Spleen (tissue), 11 donors: ENCODE measurements around the gene GPR180. TPM values are rescaled to one million over a fixed set of nuclear protein-coding genes. Genes with fewer than 3 reads are reported as not detected.

ENCODE experiments used
- DNase-seq: peaks from one replicate; pipeline ENCODE4 v3.0.0-alpha.2; 2020
- H3K27ac ChIP-seq, 8 donors: fragments of 200-600 bp; sonication (generic) in 7 of 8; 1 replicate in 4 of 8; 2 replicates in 4 of 8; pipeline versions ENCODE4 v1.5.0 to v1.8.0; 2016 to 2021; ENCODE audit warnings: inconsistent platforms in 4 of 8, mild to moderate bottlenecking in 4 of 8, moderate library complexity in 1 of 8
- H3K27me3 ChIP-seq, 7 donors: fragments of 200-600 bp; sonication (generic) in 6 of 7; replicated peaks in 1 of 7; 1 replicate in 4 of 7; 2 replicates in 3 of 7; pipeline versions ENCODE4 v1.5.0 to v1.8.0; 2016 to 2021; ENCODE audit warnings: inconsistent platforms in 3 of 7, mild to moderate bottlenecking in 1 of 7
- H3K36me3 ChIP-seq, 6 donors: fragments of 200-600 bp; sonication (generic) in 5 of 6; 1 replicate in 4 of 6; 2 replicates in 2 of 6; pipeline versions ENCODE4 v1.5.0 to v1.8.0; 2016 to 2021; ENCODE audit warnings: inconsistent platforms in 2 of 6
- H3K4me1 ChIP-seq, 6 donors: fragments of 200-600 bp; sonication (generic) in 5 of 6; 1 replicate in 3 of 6; 2 replicates in 3 of 6; pipeline versions ENCODE4 v1.5.0 to v1.8.0; 2016 to 2021; ENCODE audit warnings: inconsistent platforms in 3 of 6
- H3K4me3 ChIP-seq, 8 donors: fragments of 200-600 bp; sonication (generic) in 7 of 8; 1 replicate in 4 of 8; 2 replicates in 4 of 8; pipeline versions ENCODE4 v1.5.0 to v1.8.0; 2016 to 2021; ENCODE audit warnings: inconsistent platforms in 4 of 8, mild to moderate bottlenecking in 4 of 8, moderate library complexity in 2 of 8
- H3K9me3 ChIP-seq, 8 donors: fragments of 200-600 bp; sonication (generic) in 7 of 8; 1 replicate in 4 of 8; 2 replicates in 4 of 8; pipeline versions ENCODE4 v1.5.0 to v1.8.0; 2016 to 2021; ENCODE audit warnings: inconsistent platforms in 4 of 8
- CTCF ChIP-seq, 11 experiments: fragments of 200-600 bp in 7 of 11; fragments of 450-650 bp in 4 of 11; sonication (generic) in 4 of 11; IDR thresholded peaks in 8 of 11; conservative IDR thresholded peaks in 3 of 11; 1 replicate in 7 of 11; 2 replicates in 4 of 11; pipeline versions ENCODE4 v1.4.0 to v1.8.0; 2016 to 2021; ENCODE audit warnings: antibody characterized with exemption in 11 of 11, inconsistent platforms in 4 of 11, mild to moderate bottlenecking in 1 of 11
- POLR2A ChIP-seq, 3 donors: fragments of 450-650 bp; IDR thresholded peaks; one replicate each; pipeline ENCODE4 v1.5.1; 2017; ENCODE audit warnings: antibody characterized with exemption in 3 of 3, mild to moderate bottlenecking in 1 of 3
- POLR2AphosphoS5 ChIP-seq, 3 donors: sonication (generic); formaldehyde crosslinking; IDR thresholded peaks; one replicate each; pipeline ENCODE4 v1.5.1; 2017; ENCODE audit warnings: antibody characterized with exemption in 3 of 3
- WGBS, 5 donors: extraction: QIAGEN DNeasy Blood & Tissue Kit in 3 of 5; methylation state at CpG; one replicate each; pipeline versions ENCODE4 v1.1.5 to v1.1.7; 2013 to 2018; 5-methylcytosine and 5-hydroxymethylcytosine counted together
- intact Hi-C: fragments of 100-400 bp; cut with DNase I; formaldehyde crosslinking; loops from one replicate; pipeline ENCODE4 v1.15.0; 2023; ENCODE audit warnings: low total_unique reads
- polyA plus RNA-seq, 3 donors: library from polyadenylated mRNA; stranded (reverse); fragments of 200-250 nt; gene quantifications; one replicate each; pipeline ENCODE4 v1.2.1, GENCODE V29; 2013
- total RNA-seq, 7 donors: library from RNA; depleted of rRNA in 3 of 7; stranded (reverse); fragments of >200 nt in 3 of 7; fragmentation: NEBNext Ultra II Directional in 4 of 7; extraction: Animal tissue kit (Norgen Biotek cat#: 25700) in 4 of 7; gene quantifications; one replicate each; pipeline versions ENCODE4 v1.1.0 to v1.2.1, GENCODE V29; 2016 to 2021
- donor health status: healthy with polysubstance abuse.
- donor health status: DM: no; HTN: no; CAD: no; lungs with moderate emphysema.
- donor health status: DM: no; HTN: no; CAD: no.
- donor health status: Bipolar disorder and iron deficiency.
- donor health status: healthy.
- donor health status: DM: no; HTN: no; CAD: no.
- donor health status: DM: yes; HTN: yes; CAD: no.

Gene GPR180
- total and polyA plus RNA-seq, 10 donors = 1.2 to 8.6 (median 4.2) TPM

- Histone ChIP-seq H3K9me3 (no peaks in the 10 kb centered on the region), H3K4me3 (no peak overlapping the region), H3K4me1 (no peaks in the 10 kb centered on the region), H3K27ac (no peak overlapping the region), H3K36me3 (peaks cover 0 to 12% (median 0%) of the 10 kb centered on the region in 6 donors), H3K27me3 (no peaks in the 10 kb centered on the region)
- DNase-seq = no peak
- 71 to 82% (median 81%) methylated on average over 6 of the region's 6 CpGs for WGBS, 5 donors
- intact Hi-C loops = no loop called here
- TF ChIP-seq POLR2AphosphoS5 (IDR thresholded peaks at IDR 0.05) (no peak), CTCF (IDR thresholded peaks at IDR 0.05 in 8 of 11, conservative IDR thresholded peaks at IDR 0.05 in 3 of 11) (no peak), POLR2A (IDR thresholded peaks at IDR 0.05) (no peak)
These were observed 42.3 kb upstream of the GPR180 start for GRCh38 chr13:94559222-94559795.

DNA sequence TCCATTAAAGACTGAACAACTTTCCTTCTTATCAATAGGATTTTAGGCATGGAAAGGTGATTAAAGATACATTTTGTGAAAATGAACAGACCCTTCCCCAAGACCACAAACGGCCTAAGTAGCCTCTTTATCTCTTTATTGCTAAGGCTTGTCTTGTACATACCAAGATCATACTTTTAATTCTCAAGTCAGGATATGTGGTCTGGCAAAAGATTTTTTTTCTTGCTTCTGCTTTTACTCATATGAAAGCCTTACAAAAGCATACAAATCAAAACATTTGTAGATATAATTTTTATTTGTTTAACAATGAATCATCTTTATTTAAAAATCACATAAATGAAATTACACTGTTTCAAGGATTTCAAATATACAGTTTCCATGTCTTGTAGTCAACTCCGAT, 41.5 kb upstream of the GPR180 start:
- DNase-seq = no peak
- Histone ChIP-seq H3K9me3 (no peaks in the 10 kb centered on the region), H3K36me3 (peaks cover 0 to 12% (median 0%) of the 10 kb centered on the region in 6 donors), H3K27ac (no peak overlapping the region), H3K27me3 (no peaks in the 10 kb centered on the region), H3K4me3 (no peak overlapping the region), H3K4me1 (no peaks in the 10 kb centered on the region)
- TF ChIP-seq CTCF (IDR thresholded peaks at IDR 0.05 in 8 of 11, conservative IDR thresholded peaks at IDR 0.05 in 3 of 11) = no peak
- no peak for TF ChIP-seq POLR2AphosphoS5 (IDR thresholded peaks at IDR 0.05)
- no peak for TF ChIP-seq POLR2A (IDR thresholded peaks at IDR 0.05)
- 66 to 86% (median 76%) methylated on average over 2 of the region's 2 CpGs for WGBS, 5 donors
- intact Hi-C loops = no loop called here

DNA sequence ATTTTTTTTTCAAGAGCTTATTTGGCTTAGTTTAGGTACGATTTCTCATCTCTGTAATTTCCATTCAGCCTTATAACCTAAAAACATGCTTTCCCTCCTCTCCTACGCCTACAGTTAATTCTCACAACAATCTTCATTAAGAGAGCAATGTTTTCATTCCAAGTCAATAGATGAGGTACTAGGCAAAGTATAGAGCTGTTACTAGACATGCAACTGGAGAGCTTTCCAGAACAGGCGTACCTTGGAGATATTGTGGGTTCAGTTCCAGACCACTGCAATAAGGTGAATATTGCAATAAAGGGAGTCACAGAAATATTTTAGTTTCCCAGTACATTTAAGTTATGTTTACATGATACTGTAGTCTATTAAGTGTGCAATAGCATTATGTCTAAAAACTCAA, 40.5 kb upstream of the GPR180 start:
- Histone ChIP-seq H3K4me1 (no peaks in the 10 kb centered on the region), H3K27ac (no peak overlapping the region), H3K4me3 (no peak overlapping the region), H3K36me3 (peaks cover 0 to 12% (median 0%) of the 10 kb centered on the region in 6 donors), H3K9me3 (no peaks in the 10 kb centered on the region), H3K27me3 (no peaks in the 10 kb centered on the region)
- 91 to 95% (median 94%) methylated on average over 3 of the region's 3 CpGs for WGBS, 5 donors
- no peak for DNase-seq
- intact Hi-C loops = no loop called here
- TF ChIP-seq POLR2AphosphoS5 (IDR thresholded peaks at IDR 0.05) = no peak

DNA sequence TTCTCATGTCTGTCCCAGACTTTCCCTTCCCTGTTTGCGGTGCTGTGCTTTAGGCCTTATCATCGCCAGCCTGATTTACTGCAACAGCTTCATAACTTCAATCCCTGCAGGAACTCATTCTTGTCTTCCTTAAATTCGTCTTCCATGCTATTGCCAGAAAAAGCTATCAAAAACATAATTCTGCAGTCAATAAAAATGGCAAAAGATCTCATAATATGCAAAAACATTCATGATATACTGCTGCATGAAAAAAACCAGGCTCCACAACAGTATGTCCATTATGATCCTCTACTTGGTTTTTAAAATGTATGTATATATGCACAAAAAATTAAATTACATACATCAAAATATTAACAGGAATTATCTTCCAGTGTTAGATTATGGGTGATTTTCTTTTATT, 34.1 kb upstream of the GPR180 start:
- DNase-seq = no peak
- Histone ChIP-seq H3K4me3 (no peak overlapping the region), H3K9me3 (no peaks in the 10 kb centered on the region), H3K4me1 (no peaks in the 10 kb centered on the region), H3K27me3 (no peaks in the 10 kb centered on the region), H3K36me3 (peaks cover 0 to 56% (median 24%) of the 10 kb centered on the region in 6 donors), H3K27ac (no peak overlapping the region)
- WGBS, 5 donors = 96 to 99% (median 98%) methylated on average over 3 of the region's 3 CpGs
- intact Hi-C loops = no loop called here
- no peak for TF ChIP-seq CTCF (IDR thresholded peaks at IDR 0.05 in 8 of 11, conservative IDR thresholded peaks at IDR 0.05 in 3 of 11)
- TF ChIP-seq POLR2A (IDR thresholded peaks at IDR 0.05) = no peak
- TF ChIP-seq POLR2AphosphoS5 (IDR thresholded peaks at IDR 0.05) = no peak

GRCh38 chr13:94568443-94568842, 33.2 kb upstream of the GPR180 start:
- WGBS, 5 donors = 96 to 100% (median 98%) methylated on average over 1 of the region's 1 CpG

More at GRCh38 chr13:94568443-94568842, 33.2 kb upstream of the GPR180 start:
- Histone ChIP-seq H3K9me3 (no peaks in the 10 kb centered on the region), H3K27ac (no peak overlapping the region), H3K4me3 (no peak overlapping the region), H3K4me1 (no peaks in the 10 kb centered on the region), H3K27me3 (no peaks in the 10 kb centered on the region), H3K36me3 (peaks cover 0 to 57% (median 33%) of the 10 kb centered on the region in 6 donors)
- DNase-seq = no peak
- TF ChIP-seq POLR2AphosphoS5 (IDR thresholded peaks at IDR 0.05) = no peak
- TF ChIP-seq CTCF (IDR thresholded peaks at IDR 0.05 in 8 of 11, conservative IDR thresholded peaks at IDR 0.05 in 3 of 11) = no peak
- TF ChIP-seq POLR2A (IDR thresholded peaks at IDR 0.05) = no peak
- intact Hi-C loops = no loop called here
